GM12891 (cell line): ENCODE measurements around the gene FLOT1.
A peak's percentile ranks its signal among the peaks of the same experiment; 100 is the strongest.

Experiments used
- DNase-seq: peaks from one replicate; pipeline ENCODE4 v3.0.0; 2011; ENCODE audit warnings: low spot score; ENCODE audit not compliant: insufficient read length
- FAIRE-seq: peaks from 2 replicates; lab custom pipeline; 2011; peaks lifted over from hg19 to GRCh38; lab: Jason Lieb, UNC
- PAX5 ChIP-seq: IDR thresholded peaks from 2 replicates; pipeline ENCODE4 v1.6.1; 2011; ENCODE audit warnings: low read length, moderate library complexity, mild to moderate bottlenecking; ENCODE audit not compliant: insufficient read depth, severe bottlenecking
- POLR2A ChIP-seq: IDR thresholded peaks from 2 replicates; pipeline ENCODE4 v1.6.1; 2011; ENCODE audit warnings: low read depth, low read length, control low read depth
- POLR2AphosphoS5 ChIP-seq: IDR thresholded peaks from 2 replicates; pipeline ENCODE4 v1.6.1; 2011; ENCODE audit warnings: low read depth, low read length, control low read depth
- POU2F2 ChIP-seq: IDR thresholded peaks from 2 replicates; pipeline ENCODE4 v1.6.1; 2011; ENCODE audit warnings: low read depth, mild to moderate bottlenecking, control low read depth, low read length, moderate library complexity
- SPI1 ChIP-seq: IDR thresholded peaks from 2 replicates; pipeline ENCODE4 v1.6.1; 2011; ENCODE audit warnings: low read depth, low read length, control low read depth
- TAF1 ChIP-seq: IDR thresholded peaks from 2 replicates; pipeline ENCODE4 v1.6.1; 2011; ENCODE audit warnings: low read depth, low read length, control low read depth

FLOT1 gene

DNA sequence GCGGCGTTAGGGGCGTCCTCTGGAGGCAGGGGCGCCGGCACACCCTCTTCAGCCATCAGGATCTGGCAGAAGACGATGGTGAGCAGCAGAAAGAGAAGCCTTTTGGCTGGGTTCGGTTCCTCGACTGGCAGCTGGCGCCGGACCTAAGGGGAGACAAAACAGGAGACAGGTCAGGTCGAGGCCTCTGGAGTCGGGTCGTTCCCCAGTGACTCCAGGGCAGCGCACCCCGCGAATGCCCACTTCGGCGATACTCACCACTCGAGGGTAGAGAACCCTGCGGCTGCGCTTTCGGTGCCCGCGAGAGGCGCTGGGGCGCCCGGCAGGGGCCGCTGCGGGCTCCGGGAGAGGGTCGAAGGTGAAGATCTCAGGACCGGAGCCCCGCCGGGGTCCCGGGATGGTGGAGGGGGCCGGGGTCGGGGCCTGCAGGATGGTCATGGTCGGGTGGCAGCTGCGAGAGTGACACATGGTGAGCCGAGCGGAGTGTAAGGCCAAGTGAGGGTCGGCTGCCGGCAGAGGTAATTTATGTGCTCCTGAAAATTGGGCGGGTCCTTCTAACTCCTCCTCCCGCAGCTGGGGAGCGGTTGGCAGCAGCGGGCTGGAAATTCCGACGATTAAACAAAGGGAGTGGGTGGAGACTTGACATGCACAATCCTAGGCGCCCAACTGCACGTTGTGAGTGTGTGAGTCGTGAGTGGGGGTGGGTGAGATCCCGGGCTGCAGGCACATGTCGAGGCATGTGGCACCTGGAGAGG is 1.7 kb upstream of the FLOT1 start, which contains the start of gene IER3:
TSS of gene IER3 (minus strand) at position 494 of the 752 bp plus-strand sequence. CDS start at position 465, 29 bp downstream.
- TF ChIP-seq POLR2AphosphoS5 (peak; percentile 98), POLR2A (peak; percentile 99), POU2F2 (peak; percentile 79; the same call in 1 of the 2 replicates), PAX5 (no peak), SPI1 (no peak), TAF1 (peak; percentile 87)
- FAIRE-seq (peak; percentile 72), DNase-seq (no peak)

DNA sequence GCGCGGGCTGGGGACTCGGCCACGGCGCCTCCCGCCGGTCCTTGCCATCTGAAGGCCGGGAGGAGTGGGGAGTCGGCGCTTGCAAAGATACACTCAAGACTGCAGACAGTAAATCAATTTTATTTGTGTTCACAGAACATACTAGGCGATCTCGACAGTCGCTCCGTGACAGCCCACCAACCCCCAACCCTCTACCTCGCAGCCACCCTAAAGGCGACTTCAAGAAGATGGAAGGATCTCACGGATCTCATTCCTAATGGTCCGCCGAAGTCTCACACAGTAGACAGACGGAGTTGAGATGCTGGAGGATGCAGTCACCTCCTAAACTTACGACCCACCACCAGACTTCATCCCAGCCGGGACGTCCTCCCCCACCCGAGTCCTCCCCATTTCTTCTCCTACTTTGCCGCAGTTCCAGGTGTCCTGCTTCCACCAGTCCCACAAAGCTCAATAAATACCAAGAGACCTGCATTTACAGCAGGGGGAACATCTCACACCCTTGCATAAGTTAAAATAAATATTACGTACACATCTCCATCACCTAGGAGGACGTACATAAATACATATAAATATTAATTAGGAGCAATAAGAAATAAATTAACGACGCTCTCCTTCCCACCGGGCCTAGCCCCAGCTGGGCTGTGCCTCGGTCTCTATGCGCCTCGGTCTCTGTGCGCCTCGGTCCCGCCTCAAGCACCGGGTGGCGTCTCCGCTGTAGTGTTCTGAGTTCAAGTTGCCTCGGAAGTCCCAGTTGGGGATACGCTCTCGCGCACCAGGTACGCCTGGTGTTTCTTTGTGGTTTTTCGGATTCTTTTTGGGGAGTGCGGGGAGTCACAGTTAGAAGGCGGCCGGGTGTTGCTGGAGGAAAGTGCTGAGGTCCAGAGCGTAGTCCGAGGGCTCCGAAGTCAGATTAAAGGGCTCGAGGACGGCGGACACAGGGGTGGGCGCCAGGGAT is 889 bp upstream of the FLOT1 start:
- no peak for FAIRE-seq
- no peak for DNase-seq
- no peak for TF ChIP-seq PAX5
- no peak for TF ChIP-seq SPI1
- TF ChIP-seq POU2F2, result no peak
- TF ChIP-seq POLR2A, result no peak
- no peak for TF ChIP-seq POLR2AphosphoS5
- no peak for TF ChIP-seq TAF1

DNA sequence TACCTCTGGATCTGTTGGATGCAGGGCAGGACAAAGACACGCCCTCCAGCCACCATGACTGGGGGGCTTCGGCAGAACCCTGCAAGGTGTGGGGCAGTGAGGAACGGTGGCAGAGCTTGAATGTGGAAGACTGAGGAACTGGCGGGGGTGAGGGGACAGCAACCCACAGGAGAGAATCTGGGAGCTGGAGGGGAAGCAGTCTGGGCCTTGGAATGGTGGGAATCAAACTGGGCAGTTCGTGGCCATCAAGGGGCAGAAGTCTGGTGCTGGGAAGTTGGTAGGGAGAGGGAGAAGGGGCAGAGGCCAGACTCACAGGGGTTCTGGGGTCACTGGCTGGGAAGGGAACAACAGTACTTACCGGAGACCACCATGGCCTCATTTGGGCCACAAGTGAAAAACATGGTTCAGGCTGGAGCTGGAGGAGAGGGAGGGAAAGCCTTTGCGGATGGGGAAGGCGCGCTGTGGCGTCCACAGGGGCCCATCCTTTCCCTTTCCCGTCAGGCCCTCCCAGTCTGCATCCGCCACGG is 635 bp downstream of the FLOT1 start:
- DNase-seq (no peak), FAIRE-seq (no peak)
- no peak for TF ChIP-seq SPI1
- TF ChIP-seq POLR2AphosphoS5, result peak; percentile 77

DNA sequence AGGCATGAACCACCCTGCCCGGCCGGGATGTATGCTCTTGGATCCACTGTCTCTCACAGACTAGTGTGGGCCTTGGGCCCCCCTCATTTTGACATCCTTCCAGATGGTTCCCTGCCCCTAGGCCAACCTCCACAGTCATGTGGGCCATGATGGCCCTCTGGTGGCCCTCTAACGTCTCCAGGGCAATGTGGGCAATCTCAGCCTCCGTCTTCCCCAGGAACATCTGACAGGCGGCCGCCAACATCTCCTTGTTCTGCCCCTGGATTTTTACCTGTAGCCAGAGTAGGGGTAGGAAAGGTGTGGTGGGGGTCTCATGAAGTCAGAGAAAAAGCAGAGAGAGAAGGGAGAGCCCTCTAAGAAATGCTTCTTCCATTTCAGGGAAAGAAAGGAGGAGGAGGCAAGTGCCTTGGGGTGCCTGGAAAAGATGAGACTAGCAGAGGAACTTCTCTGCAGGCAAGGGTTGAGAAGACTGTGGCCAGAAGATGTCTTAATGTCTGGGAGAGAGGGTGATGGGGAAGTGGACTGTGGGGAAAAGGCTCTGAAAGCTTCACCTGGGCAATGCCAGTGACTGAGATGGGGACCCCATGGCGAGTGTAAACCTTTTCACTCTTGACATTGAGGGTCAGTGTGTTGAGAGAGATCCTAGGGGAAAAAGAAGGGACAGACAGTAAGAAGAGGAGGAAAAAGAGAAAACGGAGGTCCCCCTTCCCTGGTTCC is 1.3 kb downstream of the FLOT1 start:
- DNase-seq, result no peak
- TF ChIP-seq POLR2A, result no peak
- no peak for FAIRE-seq

DNA sequence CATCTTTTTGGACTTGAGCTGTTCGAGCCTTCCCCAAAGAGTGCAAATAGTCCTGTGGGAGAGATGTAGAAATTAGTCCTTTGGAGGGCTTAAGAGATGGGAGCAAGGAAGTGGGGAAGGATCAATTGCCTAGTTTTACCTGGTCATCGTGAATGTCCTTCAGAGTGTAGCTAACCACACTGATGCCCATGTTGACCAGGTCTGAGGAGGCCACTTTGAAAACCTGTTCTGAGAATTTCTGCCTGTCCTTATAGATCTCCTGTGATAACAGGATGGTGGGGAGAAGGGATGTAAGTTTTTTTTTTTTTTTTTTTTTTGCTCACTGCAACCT is 2.0 kb downstream of the FLOT1 start:
- TF ChIP-seq TAF1, result no peak
- no peak for TF ChIP-seq POLR2AphosphoS5
- TF ChIP-seq POLR2A, result no peak
- TF ChIP-seq PAX5, result no peak
- TF ChIP-seq POU2F2, result no peak
- TF ChIP-seq SPI1, result no peak
- DNase-seq (no peak), FAIRE-seq (no peak)

DNA sequence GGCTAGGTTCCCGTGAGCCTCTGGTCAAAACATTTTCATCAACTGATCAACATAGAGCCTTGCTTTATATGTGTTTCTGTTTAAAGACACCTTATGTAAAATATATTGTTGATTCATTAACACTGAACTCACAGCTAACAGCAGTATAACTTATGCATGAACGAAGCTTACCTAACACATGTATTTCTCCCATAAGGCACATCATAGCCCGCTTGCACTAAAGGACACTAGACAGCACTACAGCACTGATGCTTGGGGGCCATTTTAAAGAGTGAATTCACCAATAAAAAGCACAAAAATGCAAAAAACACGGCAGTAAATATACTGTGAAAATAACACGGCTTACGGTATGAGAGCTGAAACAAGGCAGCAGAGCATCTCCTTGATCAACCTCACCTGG is 4.0 kb downstream of the FLOT1 start:
- DNase-seq (no peak), FAIRE-seq (no peak)

DNA sequence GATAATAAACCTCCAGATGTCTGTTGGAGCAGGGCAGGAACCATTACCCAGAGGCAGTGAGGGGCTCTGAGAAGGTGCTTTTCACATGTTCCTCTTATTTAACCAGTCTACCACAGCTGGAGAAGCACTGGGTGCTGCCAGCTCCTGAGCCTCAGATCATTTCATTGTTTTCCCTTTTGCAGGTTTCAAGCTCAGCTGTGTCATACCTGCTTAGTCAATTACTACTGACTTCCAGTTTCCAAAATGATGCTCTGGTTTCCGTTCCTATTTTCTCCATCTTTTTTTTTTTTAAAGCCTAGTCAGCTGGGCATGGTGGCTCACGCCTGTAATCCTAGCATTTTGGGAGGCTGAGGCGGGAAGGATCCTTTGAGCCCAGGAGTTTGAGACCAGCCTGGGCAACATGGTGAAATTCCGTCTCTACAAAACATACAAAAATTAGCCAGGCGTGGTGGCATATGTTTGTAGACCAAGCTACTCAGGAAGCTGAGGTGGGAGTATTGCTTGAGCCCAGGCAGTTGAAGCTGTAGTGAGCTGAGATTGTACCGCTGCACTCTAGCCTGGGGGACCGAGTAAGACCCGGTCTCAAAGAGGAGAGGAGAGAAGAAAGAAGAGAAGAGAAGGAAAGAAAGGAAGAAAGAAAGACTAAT is 6.7 kb downstream of the FLOT1 start:
- FAIRE-seq, result peak; percentile 31
- no peak for DNase-seq
- peak; percentile 90 for TF ChIP-seq SPI1
- no peak for TF ChIP-seq TAF1
- no peak for TF ChIP-seq POLR2AphosphoS5
- TF ChIP-seq PAX5, result no peak

More for the DNA sequence above, 4.0 kb downstream of the FLOT1 start:
- TF ChIP-seq TAF1 (no peak), SPI1 (no peak), PAX5 (no peak), POLR2A (no peak)

DNA sequence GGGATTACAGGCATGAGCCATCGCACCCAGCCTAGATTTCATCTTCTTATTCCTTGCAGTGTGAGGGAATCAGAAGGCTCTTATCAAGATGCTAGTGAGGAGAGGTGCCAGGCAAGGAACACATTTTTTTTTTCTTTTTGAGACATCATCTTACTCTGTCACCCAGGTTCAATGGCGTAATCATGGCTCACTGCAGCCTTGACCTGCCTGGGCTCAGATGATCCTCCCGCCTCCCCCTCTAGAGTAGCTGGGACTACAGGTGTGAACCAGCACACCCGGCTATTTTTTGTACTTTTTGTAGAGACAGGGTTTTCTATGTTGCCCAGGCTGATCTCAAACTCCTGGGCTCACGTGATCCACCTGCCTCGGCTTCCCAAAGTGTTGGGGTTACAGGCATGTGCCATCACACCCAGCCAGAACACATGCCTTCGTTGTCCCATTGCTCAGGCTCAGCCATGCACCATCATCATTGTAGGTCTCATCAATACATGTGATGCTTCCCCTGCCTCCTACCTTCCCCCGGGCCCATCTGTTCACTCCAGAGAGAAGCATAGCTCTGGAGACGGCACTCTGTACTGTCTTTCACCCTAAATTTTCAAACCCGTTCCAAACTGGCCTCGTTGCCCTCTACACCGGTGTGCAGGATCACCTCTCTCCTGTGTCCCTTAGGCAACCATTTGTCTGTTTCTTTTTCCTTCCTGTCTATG is 10.1 kb downstream of the FLOT1 start:
- FAIRE-seq, result no peak
- DNase-seq, result no peak
- TF ChIP-seq TAF1 (no peak), PAX5 (no peak), POLR2A (no peak), POU2F2 (no peak), SPI1 (no peak), POLR2AphosphoS5 (no peak)

DNA sequence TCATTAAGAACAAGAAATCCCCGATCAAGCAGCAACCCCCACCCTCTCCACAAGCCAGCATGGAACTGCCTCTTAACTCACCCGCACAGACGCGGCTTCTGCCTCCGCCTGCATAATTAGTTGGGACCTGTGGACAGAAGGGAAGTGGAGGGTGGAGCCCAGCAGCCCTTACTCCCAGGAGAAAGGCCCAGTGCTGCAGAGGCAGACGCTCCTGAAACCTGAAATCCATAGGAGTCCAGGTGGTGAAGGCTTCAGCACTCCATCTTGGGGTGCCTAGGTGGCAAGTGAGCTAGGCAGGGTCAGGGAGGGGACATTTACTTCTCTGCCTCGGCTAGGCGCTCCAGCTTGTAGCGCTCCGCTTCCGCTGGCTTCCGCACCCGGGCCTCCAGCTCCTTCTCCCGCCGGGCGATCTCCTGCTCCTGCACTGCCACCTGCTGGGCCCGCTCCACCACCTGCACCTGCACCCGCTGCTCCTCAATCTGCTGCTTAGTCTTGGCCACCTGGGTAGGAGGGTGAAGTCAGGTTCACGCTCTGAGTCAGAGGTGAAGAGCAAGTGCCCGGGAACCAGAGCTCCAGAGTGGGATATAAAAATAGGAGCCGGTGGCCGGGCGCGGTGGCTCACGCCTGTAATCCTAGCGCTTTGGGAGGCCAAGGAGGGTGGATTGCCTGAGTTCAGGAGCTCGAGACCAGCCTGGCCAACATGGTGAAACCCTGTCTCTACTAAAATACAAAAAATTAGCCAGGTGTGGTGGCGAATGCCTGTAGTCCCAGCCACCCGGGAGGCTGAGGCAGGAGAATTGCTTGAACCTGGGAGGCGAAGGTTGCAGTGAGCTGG is 11.7 kb downstream of the FLOT1 start:
- TF ChIP-seq SPI1 (0 out of 2 replicates have a peak, but pooled peaks have one; percentile 26), POLR2A (no peak), PAX5 (peak; percentile 41)
- FAIRE-seq (peak; percentile 92), DNase-seq (peak; percentile 60)
